GM12878 (cell line): ENCODE results near the gene SLC37A1. TPM values are rescaled to one million over a fixed set of nuclear protein-coding genes. Genes with fewer than 3 reads are reported as not detected.

Source experiments
- ATAC-seq: fragments of 200-7000 bp; cut with Tn5 transposase; 3 replicates; pipeline ENCODE4 v1.9.1; 2020; ENCODE audit warnings: mild to moderate bottlenecking, moderate library complexity
- BruUV-seq: library from RNA; stranded (reverse); fragments of 400-500 nt; replicated peaks from 2 replicates; lab custom pipeline; 2021; lab: Mats Ljungman, UMichigan
- CTCF ChIA-PET: fragments of 300-600 bp; sonication (Branson Sonifier 250); formaldehyde crosslinking; extraction: SDS; loops from one replicate; lab custom pipeline; 2021; ENCODE audit warnings: inconsistent platforms; lab: Yijun Ruan, JAX
- POLR2A ChIA-PET: fragments of 350-600 bp; formaldehyde crosslinking; extraction: SDS; loops from one replicate; lab custom pipeline; 2021; ENCODE audit warnings: inconsistent platforms; lab: Charles Lee
- RAD21 ChIA-PET: fragments of 300-600 bp; sonication (Branson Sonifier 250); formaldehyde crosslinking; loops from one replicate; lab custom pipeline; 2023; ENCODE audit warnings: antibody characterized with exemption; ENCODE audit not compliant: unreplicated experiment; lab: Charles Lee
- SMC1A ChIA-PET: fragments of 300-600 bp; sonication (Branson Sonifier 250); formaldehyde crosslinking; loops from one replicate; lab custom pipeline; 2023; ENCODE audit not compliant: unreplicated experiment, uncharacterized antibody; lab: Charles Lee
- DNase-seq: peaks from one replicate; pipeline ENCODE4 v3.0.0-alpha.2; 2011; ENCODE audit warnings: low read depth, low spot score
- FAIRE-seq: peaks from 3 replicates; lab custom pipeline; 2011; peaks lifted over from hg19 to GRCh38; lab: Jason Lieb, UNC
- H2AFZ ChIP-seq: 2 replicates; pipeline ENCODE4 v1.6.0; 2011; ENCODE audit warnings: low read depth, low read length, control low read depth; ENCODE audit not compliant: control insufficient read depth
- H3K27ac ChIP-seq: 2 replicates; pipeline ENCODE4 v1.5.1; 2011; ENCODE audit warnings: control low read depth; ENCODE audit not compliant: control insufficient read depth, insufficient read depth
- H3K27me3 ChIP-seq, 2 experiments: replicated peaks in 1 of 2; 2 replicates each; pipeline versions ENCODE4 v1.6.0 to v1.6.1; 2011; ENCODE audit warnings: low read length in 1 of 2; ENCODE audit not compliant: control insufficient read depth in 2 of 2, insufficient read depth in 2 of 2
- H3K36me3 ChIP-seq, 2 experiments: 2 replicates each; pipeline ENCODE4 v1.5.1; 2011; ENCODE audit warnings: low read length in 1 of 2; ENCODE audit not compliant: control insufficient read depth in 2 of 2, insufficient read depth in 2 of 2
- H3K4me1 ChIP-seq: 2 replicates; pipeline ENCODE4 v1.6.1; 2011; ENCODE audit warnings: mild to moderate bottlenecking, low read length, moderate library complexity, mixed read lengths; ENCODE audit not compliant: control insufficient read depth, insufficient read depth
- H3K4me2 ChIP-seq: 2 replicates; pipeline ENCODE4 v1.6.0; 2011; ENCODE audit warnings: control low read depth; ENCODE audit not compliant: control insufficient read depth, insufficient read depth
- H3K4me3 ChIP-seq: fragments of 200-600 bp; sonication (generic); 2 replicates; pipeline ENCODE4 v1.5.1; 2016
- H3K79me2 ChIP-seq: 2 replicates; pipeline ENCODE4 v1.6.0; 2011; ENCODE audit warnings: low read length; ENCODE audit not compliant: control insufficient read depth, insufficient read depth
- H3K9ac ChIP-seq: 2 replicates; pipeline ENCODE4 v1.8.0; 2011; ENCODE audit warnings: low read length, control low read depth, mixed read lengths; ENCODE audit not compliant: control insufficient read depth, insufficient read depth
- H3K9me3 ChIP-seq: replicated peaks from 3 replicates; pipeline ENCODE4 v1.5.1; 2011; ENCODE audit warnings: mild to moderate bottlenecking, low read length; ENCODE audit not compliant: control insufficient read depth, insufficient read depth
- H4K20me1 ChIP-seq: 2 replicates; pipeline ENCODE4 v1.6.0; 2011; ENCODE audit not compliant: control insufficient read depth, insufficient read depth
- BACH1 ChIP-seq: fragments of 450-650 bp; IDR thresholded peaks from 2 replicates; pipeline ENCODE4 v1.6.1; 2017; ENCODE audit warnings: mild to moderate bottlenecking, borderline replicate concordance
- CBX3 ChIP-seq: fragments of 200-600 bp; sonication (generic); IDR thresholded peaks from 2 replicates; pipeline ENCODE4 v1.6.1; 2016; ENCODE audit warnings: low read depth, borderline replicate concordance
- EED ChIP-seq: sonication (generic); IDR thresholded peaks from 2 replicates; pipeline ENCODE4 v1.6.1; 2016; ENCODE audit warnings: antibody characterized with exemption, low read depth
- MEF2A ChIP-seq: IDR thresholded peaks from 2 replicates; pipeline ENCODE4 v1.6.1; 2011; ENCODE audit warnings: low read depth, mild to moderate bottlenecking, low read length, moderate library complexity; ENCODE audit not compliant: insufficient read depth
- MEF2B ChIP-seq: fragments of 450-650 bp; IDR thresholded peaks from 2 replicates; pipeline ENCODE4 v1.6.1; 2018; ENCODE audit warnings: mild to moderate bottlenecking, moderate library complexity; ENCODE audit not compliant: partially characterized antibody, poor library complexity, severe bottlenecking
- MYC ChIP-seq: IDR thresholded peaks from 2 replicates; pipeline ENCODE4 v1.6.1; 2011; ENCODE audit warnings: mild to moderate bottlenecking, low read length, moderate library complexity, inconsistent platforms; ENCODE audit not compliant: insufficient read depth, insufficient replicate concordance, insufficient read length, severe bottlenecking
- NFYA ChIP-seq: IDR thresholded peaks from 2 replicates; pipeline ENCODE4 v1.6.1; 2011; ENCODE audit warnings: low read depth, mild to moderate bottlenecking, low read length, improper control_type of control experiment, borderline replicate concordance
- RAD21 ChIP-seq: IDR thresholded peaks from 2 replicates; pipeline ENCODE4 v1.6.1; 2011; ENCODE audit warnings: mild to moderate bottlenecking, low read depth, low read length, moderate library complexity; ENCODE audit not compliant: insufficient read depth
- REST ChIP-seq: IDR thresholded peaks from 2 replicates; pipeline ENCODE4 v1.6.1; 2012; ENCODE audit warnings: mild to moderate bottlenecking, low read depth, low read length
- SMAD5 ChIP-seq: IDR thresholded peaks from 2 replicates; pipeline ENCODE4 v1.6.1; 2016; ENCODE audit warnings: antibody characterized with exemption, low read depth
- ZNF592 ChIP-seq: fragments of 450-650 bp; IDR thresholded peaks from 2 replicates; pipeline ENCODE4 v1.6.1; 2017; ENCODE audit warnings: mild to moderate bottlenecking, moderate library complexity
- WGBS: methylation state at CpG from one replicate; pipeline ENCODE4 v1.1.6; 2016; ENCODE audit warnings: low lambda C conversion rate; ENCODE audit not compliant: insufficient replicate concordance, insufficient coverage; ENCODE audit errors: missing lambda C conversion rate; 5-methylcytosine and 5-hydroxymethylcytosine counted together
- in situ Hi-C: fragments of 300-500 bp; cut with MboI; formaldehyde crosslinking; loops from 9 replicates; pipeline ENCODE4 v1.14.3; 2018; ENCODE audit warnings: mixed read lengths
- intact Hi-C: fragments of 100-400 bp; cut with micrococcal nuclease; formaldehyde crosslinking; loops from one replicate; pipeline ENCODE4 v1.14.2; 2022; ENCODE audit not compliant: unreplicated experiment
- polyA plus RNA-seq, 11 experiments: library from polyadenylated mRNA; depleted of rRNA in 4 of 11; unstranded in 6 of 11; stranded (reverse) in 5 of 11; fragments of >200 nt; fragmentation: Nextera tagmentation in 4 of 11; fragmentation: Illumina TruSeq in 1 of 11; extraction: Ambion mirVana in 4 of 11; extraction: Trizol in 1 of 11; gene quantifications; 1 replicate in 1 of 11; 2 replicates in 10 of 11; pipeline versions ENCODE4 v1.2.1 to v1.2.3, GENCODE V29; 2011 to 2016; ENCODE audit warnings: inconsistent platforms in 2 of 11, missing spikeins in 2 of 11, low read depth in 1 of 11
- total RNA-seq, 4 experiments: library from RNA; depleted of rRNA in 3 of 4; stranded (reverse); fragments of >200 nt in 3 of 4; fragmentation: Illumina TruSeq in 1 of 4; extraction: Trizol in 1 of 4; gene quantifications; 2 replicates each; pipeline versions ENCODE4 v1.2.1 to v1.2.3, GENCODE V29; 2013 to 2021
- TF ChIP-seq, protein P1 (sequence below): fragments of 450-650 bp; IDR thresholded peaks from 2 replicates; pipeline ENCODE4 v1.6.1; 2017; ENCODE audit warnings: antibody characterized with exemption, mild to moderate bottlenecking, moderate library complexity
- TF ChIP-seq, protein P2 (sequence below): IDR thresholded peaks from 2 replicates; pipeline ENCODE4 v1.6.1; 2012; ENCODE audit warnings: low read depth, low read length, improper control_type of control experiment

SLC37A1 gene
- total and polyA plus RNA-seq, 10 of the 15 experiments (the other 5 are each of a cell fraction or from before 2014, with no cell fraction given), result 1.1 to 35.5 (median 24.4) TPM

- no peak overlapping the region for H2AFZ ChIP-seq
- no peaks in the 10 kb centered on the region for H3K79me2 ChIP-seq
- RAD21 ChIA-PET, result no interaction called here
- in situ Hi-C loops, result no loop called here
- POLR2A ChIA-PET, result no interaction called here
- intact Hi-C loops, result no loop called here
- H3K4me2 ChIP-seq, result no peak overlapping the region
- ATAC-seq, result no peak
- no peak for DNase-seq
- no peak for FAIRE-seq
- no peak overlapping the region for H3K27ac ChIP-seq
- no peak overlapping the region for H3K4me3 ChIP-seq
- no peaks in the 10 kb centered on the region for H4K20me1 ChIP-seq
- no peaks in the 10 kb centered on the region; a peak in 1 of 4 replicates for H3K27me3 ChIP-seq
- BruUV-seq, result no TSS peak
- WGBS, result 76% methylated on average over 5 of the region's 5 CpGs
- no peaks in the 10 kb centered on the region for H3K4me1 ChIP-seq
- H3K9ac ChIP-seq, result no peak overlapping the region
- SMC1A ChIA-PET, result no interaction called here
- no peaks in the 10 kb centered on the region for H3K36me3 ChIP-seq
- H3K9me3 ChIP-seq, result peaks cover 5% of the 10 kb centered on the region; the same call in 2 of the 3 replicates
- CTCF ChIA-PET, result no interaction called here
- TF ChIP-seq ZNF592 (no peak), BACH1 (no peak), MEF2A (no peak), REST (no peak), MEF2B (no peak), CBX3 (no peak), NFYA (no peak), RAD21 (no peak), SMAD5 (no peak), EED (no peak), MYC (no peak)
- TF ChIP-seq, protein P1, sequence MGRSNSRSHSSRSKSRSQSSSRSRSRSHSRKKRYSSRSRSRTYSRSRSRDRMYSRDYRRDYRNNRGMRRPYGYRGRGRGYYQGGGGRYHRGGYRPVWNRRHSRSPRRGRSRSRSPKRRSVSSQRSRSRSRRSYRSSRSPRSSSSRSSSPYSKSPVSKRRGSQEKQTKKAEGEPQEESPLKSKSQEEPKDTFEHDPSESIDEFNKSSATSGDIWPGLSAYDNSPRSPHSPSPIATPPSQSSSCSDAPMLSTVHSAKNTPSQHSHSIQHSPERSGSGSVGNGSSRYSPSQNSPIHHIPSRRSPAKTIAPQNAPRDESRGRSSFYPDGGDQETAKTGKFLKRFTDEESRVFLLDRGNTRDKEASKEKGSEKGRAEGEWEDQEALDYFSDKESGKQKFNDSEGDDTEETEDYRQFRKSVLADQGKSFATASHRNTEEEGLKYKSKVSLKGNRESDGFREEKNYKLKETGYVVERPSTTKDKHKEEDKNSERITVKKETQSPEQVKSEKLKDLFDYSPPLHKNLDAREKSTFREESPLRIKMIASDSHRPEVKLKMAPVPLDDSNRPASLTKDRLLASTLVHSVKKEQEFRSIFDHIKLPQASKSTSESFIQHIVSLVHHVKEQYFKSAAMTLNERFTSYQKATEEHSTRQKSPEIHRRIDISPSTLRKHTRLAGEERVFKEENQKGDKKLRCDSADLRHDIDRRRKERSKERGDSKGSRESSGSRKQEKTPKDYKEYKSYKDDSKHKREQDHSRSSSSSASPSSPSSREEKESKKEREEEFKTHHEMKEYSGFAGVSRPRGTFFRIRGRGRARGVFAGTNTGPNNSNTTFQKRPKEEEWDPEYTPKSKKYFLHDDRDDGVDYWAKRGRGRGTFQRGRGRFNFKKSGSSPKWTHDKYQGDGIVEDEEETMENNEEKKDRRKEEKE, result no peak
- TF ChIP-seq, protein P2, sequence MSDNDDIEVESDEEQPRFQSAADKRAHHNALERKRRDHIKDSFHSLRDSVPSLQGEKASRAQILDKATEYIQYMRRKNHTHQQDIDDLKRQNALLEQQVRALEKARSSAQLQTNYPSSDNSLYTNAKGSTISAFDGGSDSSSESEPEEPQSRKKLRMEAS, result no peak
Observed at GRCh38 chr21:42613756-42614155, 100.1 kb downstream of the SLC37A1 start.
